HCT116 (cell line): ENCODE data around the gene HDHD2.

Experiments
- EZH2 ChIP-seq: fragments of 200-600 bp; sonication (generic); IDR thresholded peaks from 2 replicates; pipeline ENCODE4 v1.6.1; 2017; ENCODE audit warnings: antibody characterized with exemption, mixed run types
- JUND ChIP-seq: IDR thresholded peaks from 2 replicates; pipeline ENCODE4 v1.6.1; 2012
- POLR2A ChIP-seq: IDR thresholded peaks from 2 replicates; pipeline ENCODE4 v1.7.0; 2011; ENCODE audit warnings: borderline replicate concordance; ENCODE audit not compliant: insufficient read depth, insufficient read length; ENCODE audit errors: extremely low read depth
- SIN3A ChIP-seq: IDR thresholded peaks from 2 replicates; pipeline ENCODE4 v1.6.1; 2012; ENCODE audit warnings: low read depth
- TF ChIP-seq, protein P1 (sequence below): IDR thresholded peaks from 2 replicates; pipeline ENCODE4 v1.6.1; 2012

DNA sequence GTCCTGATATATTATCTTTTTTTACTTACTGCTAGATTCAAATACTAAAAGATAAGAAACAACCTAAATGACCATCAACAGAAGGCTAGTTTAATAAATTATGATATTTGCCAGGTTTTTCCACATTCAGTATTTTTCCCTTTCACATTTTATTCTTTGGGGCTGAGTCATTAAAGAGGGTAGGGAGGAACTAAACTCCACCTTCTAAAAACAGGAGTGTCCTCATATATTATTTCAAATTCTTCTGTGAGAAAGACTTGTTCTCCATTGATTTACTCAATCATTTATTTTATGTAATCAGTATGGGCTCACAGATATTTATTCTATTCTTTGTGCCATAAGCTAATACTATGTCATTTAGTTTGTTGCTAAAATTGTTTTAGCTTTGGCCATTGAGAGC, 9.0 kb downstream of the HDHD2 start:
- TF ChIP-seq, protein P1, sequence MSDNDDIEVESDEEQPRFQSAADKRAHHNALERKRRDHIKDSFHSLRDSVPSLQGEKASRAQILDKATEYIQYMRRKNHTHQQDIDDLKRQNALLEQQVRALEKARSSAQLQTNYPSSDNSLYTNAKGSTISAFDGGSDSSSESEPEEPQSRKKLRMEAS = no peak
- no peak for TF ChIP-seq POLR2A
- no peak for TF ChIP-seq JUND
- TF ChIP-seq SIN3A = no peak
- no peak for TF ChIP-seq EZH2
